ENCODE data around the gene VSTM5.

VSTM5 gene

GRCh38 chr11:93849201-93849600, 1.2 kb downstream of the VSTM5 start:
- TF ChIP-seq GATA2 (IDR thresholded peaks at IDR 0.05; ENCODE audit: low read depth, low read length), result no peak
- TF ChIP-seq GATA3 (IDR thresholded peaks at IDR 0.05; ENCODE audit: low read depth, low read length), result no peak

GRCh38 chr11:93846411-93846810, 4.0 kb downstream of the VSTM5 start:
- TF ChIP-seq GATA3 (IDR thresholded peaks at IDR 0.05; ENCODE audit: low read depth, low read length) (no peak), GATA2 (IDR thresholded peaks at IDR 0.05; ENCODE audit: low read depth, low read length) (no peak)

GRCh38 chr11:93845181-93846092, 5.0 kb downstream of the VSTM5 start:
- TF ChIP-seq GATA3 (IDR thresholded peaks at IDR 0.05; ENCODE audit: low read depth, low read length) (no peak), GATA2 (IDR thresholded peaks at IDR 0.05; ENCODE audit: low read depth, low read length) (no peak)

GRCh38 chr11:93844568-93844967, 5.8 kb downstream of the VSTM5 start:
- TF ChIP-seq GATA3 (IDR thresholded peaks at IDR 0.05; ENCODE audit: low read depth, low read length) (no peak), GATA2 (IDR thresholded peaks at IDR 0.05; ENCODE audit: low read depth, low read length) (no peak)

GRCh38 chr11:93843906-93844305, 6.5 kb downstream of the VSTM5 start:
- no peak for TF ChIP-seq GATA3 (IDR thresholded peaks at IDR 0.05; ENCODE audit: low read depth, low read length)
- no peak for TF ChIP-seq GATA2 (IDR thresholded peaks at IDR 0.05; ENCODE audit: low read depth, low read length)

GRCh38 chr11:93842461-93842860, 8.0 kb downstream of the VSTM5 start:
- TF ChIP-seq GATA3 (IDR thresholded peaks at IDR 0.05; ENCODE audit: low read depth, low read length), result no peak
- TF ChIP-seq GATA2 (IDR thresholded peaks at IDR 0.05; ENCODE audit: low read depth, low read length), result no peak

- no peak for TF ChIP-seq GATA3 (IDR thresholded peaks at IDR 0.05; ENCODE audit: low read depth, low read length)
These were observed 8.4 kb downstream of the VSTM5 start for GRCh38 chr11:93842034-93842433.

GRCh38 chr11:93841446-93841845, 9.0 kb downstream of the VSTM5 start:
- TF ChIP-seq GATA3 (IDR thresholded peaks at IDR 0.05; ENCODE audit: low read depth, low read length) (no peak), GATA2 (IDR thresholded peaks at IDR 0.05; ENCODE audit: low read depth, low read length) (no peak)

GRCh38 chr11:93840981-93841380, 9.4 kb downstream of the VSTM5 start:
- TF ChIP-seq GATA2 (IDR thresholded peaks at IDR 0.05; ENCODE audit: low read depth, low read length), result no peak
- TF ChIP-seq GATA3 (IDR thresholded peaks at IDR 0.05; ENCODE audit: low read depth, low read length), result no peak

GRCh38 chr11:93840180-93840579, 10.2 kb downstream of the VSTM5 start:
- TF ChIP-seq GATA2 (IDR thresholded peaks at IDR 0.05; ENCODE audit: low read depth, low read length), result no peak
- TF ChIP-seq GATA3 (IDR thresholded peaks at IDR 0.05; ENCODE audit: low read depth, low read length), result no peak

GRCh38 chr11:93838967-93839366, 11.5 kb downstream of the VSTM5 start:
- TF ChIP-seq GATA2 (IDR thresholded peaks at IDR 0.05; ENCODE audit: low read depth, low read length), result no peak
- no peak for TF ChIP-seq GATA3 (IDR thresholded peaks at IDR 0.05; ENCODE audit: low read depth, low read length)

GRCh38 chr11:93832780-93833179, 17.6 kb downstream of the VSTM5 start:
- TF ChIP-seq GATA3 (IDR thresholded peaks at IDR 0.05; ENCODE audit: low read depth, low read length), result no peak
- no peak for TF ChIP-seq GATA2 (IDR thresholded peaks at IDR 0.05; ENCODE audit: low read depth, low read length)

GRCh38 chr11:93831343-93832127, 18.9 kb downstream of the VSTM5 start:
- TF ChIP-seq GATA2 (IDR thresholded peaks at IDR 0.05; ENCODE audit: low read depth, low read length) (no peak), GATA3 (IDR thresholded peaks at IDR 0.05; ENCODE audit: low read depth, low read length) (no peak)

GRCh38 chr11:93829598-93829997, 20.8 kb downstream of the VSTM5 start:
- TF ChIP-seq GATA3 (IDR thresholded peaks at IDR 0.05; ENCODE audit: low read depth, low read length) (no peak), GATA2 (IDR thresholded peaks at IDR 0.05; ENCODE audit: low read depth, low read length) (no peak)

- no peak for TF ChIP-seq GATA3 (IDR thresholded peaks at IDR 0.05; ENCODE audit: low read depth, low read length)
- TF ChIP-seq GATA2 (IDR thresholded peaks at IDR 0.05; ENCODE audit: low read depth, low read length), result no peak
These were observed 23.1 kb downstream of the VSTM5 start for GRCh38 chr11:93827363-93827762.

Measured in SH-SY5Y (cell line).